Omental fat pad (tissue), 4 donors: ENCODE measurements around the gene TCF4. TPM values are rescaled to one million over a fixed set of nuclear protein-coding genes. Genes with fewer than 3 reads are reported as not detected.

Experiments
- ATAC-seq: fragments of 150-250 bp; one replicate; pipeline ENCODE4 v1.9.1; 2016; ENCODE audit warnings: mild to moderate bottlenecking, moderate library complexity; ENCODE audit not compliant: low FRiP score
- DNase-seq: peaks from one replicate; pipeline ENCODE4 v3.0.0-alpha.2; 2019; ENCODE audit warnings: low spot score
- CTCF ChIP-seq, 3 donors: fragments of 450-650 bp; IDR thresholded peaks; one replicate each; pipeline ENCODE4 v1.5.1; 2016 to 2017; ENCODE audit warnings: antibody characterized with exemption in 3 of 3, mild to moderate bottlenecking in 3 of 3, moderate library complexity in 2 of 3
- total RNA-seq, 4 donors: library from RNA; depleted of rRNA; stranded (reverse); fragments of >200 nt; gene quantifications; one replicate each; pipeline ENCODE4 v1.1.0, GENCODE V29; 2016

The TCF4 gene
- total RNA-seq, 4 donors from 2014 or later = 113 to 381 (median 141) TPM

GRCh38 chr18:55229682-55230081 lies 358.3 kb downstream of the TCF4 start:
- ATAC-seq (no peak), DNase-seq (no peak)
- no peak for TF ChIP-seq CTCF (IDR thresholded peaks at IDR 0.05)

GRCh38 chr18:55228707-55229106 lies 359.3 kb downstream of the TCF4 start:
- ATAC-seq = no peak
- no peak for DNase-seq
- no peak for TF ChIP-seq CTCF (IDR thresholded peaks at IDR 0.05)

GRCh38 chr18:55228191-55228590 lies 359.8 kb downstream of the TCF4 start:
- ATAC-seq = no peak
- TF ChIP-seq CTCF (IDR thresholded peaks at IDR 0.05) = no peak

GRCh38 chr18:55227771-55228170 lies 360.2 kb downstream of the TCF4 start:
- ATAC-seq (no peak), DNase-seq (no peak)
- TF ChIP-seq CTCF (IDR thresholded peaks at IDR 0.05) = no peak

More at GRCh38 chr18:55228191-55228590, 359.8 kb downstream of the TCF4 start:
- no peak for DNase-seq

GRCh38 chr18:55226044-55226443 lies 361.9 kb downstream of the TCF4 start:
- ATAC-seq = no peak
- no peak for DNase-seq
- no peak for TF ChIP-seq CTCF (IDR thresholded peaks at IDR 0.05)

GRCh38 chr18:55224086-55224625 lies 363.8 kb downstream of the TCF4 start:
- DNase-seq (no peak), ATAC-seq (no peak)
- no peak for TF ChIP-seq CTCF (IDR thresholded peaks at IDR 0.05)

GRCh38 chr18:55221622-55222021 lies 366.4 kb downstream of the TCF4 start:
- no peak for TF ChIP-seq CTCF (IDR thresholded peaks at IDR 0.05)
- DNase-seq = no peak
- ATAC-seq = no peak
